ENCODE data around the gene CXXC5.

The CXXC5 gene

GRCh38 chr5:139683295-139684271 lies 35.4 kb downstream of the CXXC5 start:
- no peak for DNase-seq

GRCh38 chr5:139684350-139684880 lies 36.3 kb downstream of the CXXC5 start:
- DNase-seq: no peak

GRCh38 chr5:139684881-139685749 lies 37.0 kb downstream of the CXXC5 start:
- no peak for DNase-seq

GRCh38 chr5:139685886-139686285 lies 37.7 kb downstream of the CXXC5 start:
- no peak for DNase-seq

GRCh38 chr5:139686356-139686705 lies 38.2 kb downstream of the CXXC5 start:
- no peak for DNase-seq

- peak; percentile 63 for DNase-seq
Observed at GRCh38 chr5:139686706-139687441, 38.7 kb downstream of the CXXC5 start.

- no peak for DNase-seq
Observed at GRCh38 chr5:139687656-139688055, 39.5 kb downstream of the CXXC5 start.

- no peak for DNase-seq
Observed at GRCh38 chr5:139688088-139688702, 40.0 kb downstream of the CXXC5 start.

- no peak for DNase-seq
Observed at GRCh38 chr5:139688751-139689372, 40.7 kb downstream of the CXXC5 start.

- DNase-seq: no peak
Observed at GRCh38 chr5:139689631-139690063, 41.5 kb downstream of the CXXC5 start.

- DNase-seq: peak; percentile 85
Observed at GRCh38 chr5:139690064-139690802, 42.1 kb downstream of the CXXC5 start.

GRCh38 chr5:139690803-139691629 lies 42.9 kb downstream of the CXXC5 start:
- DNase-seq: no peak

GRCh38 chr5:139692148-139692547 lies 44.0 kb downstream of the CXXC5 start:
- no peak for DNase-seq

- no peak for DNase-seq
Observed at GRCh38 chr5:139692679-139693308, 44.6 kb downstream of the CXXC5 start.

- DNase-seq: no peak
Observed at GRCh38 chr5:139693676-139694364, 45.7 kb downstream of the CXXC5 start.

GRCh38 chr5:139694556-139695177 lies 46.5 kb downstream of the CXXC5 start:
- DNase-seq: no peak

- DNase-seq: no peak
Observed at GRCh38 chr5:139695178-139695573, 47.0 kb downstream of the CXXC5 start.

- DNase-seq: no peak
Observed at GRCh38 chr5:139696167-139696893, 48.2 kb downstream of the CXXC5 start.
